RPMI8226 (cell line): ENCODE measurements around the gene APLN.
A peak's percentile ranks its signal among the peaks of the same experiment; 100 is the strongest.

Experiments used
- DNase-seq: peaks from one replicate; pipeline ENCODE4 v3.0.0-alpha.2; 2015

APLN gene, protein sequence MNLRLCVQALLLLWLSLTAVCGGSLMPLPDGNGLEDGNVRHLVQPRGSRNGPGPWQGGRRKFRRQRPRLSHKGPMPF

DNA sequence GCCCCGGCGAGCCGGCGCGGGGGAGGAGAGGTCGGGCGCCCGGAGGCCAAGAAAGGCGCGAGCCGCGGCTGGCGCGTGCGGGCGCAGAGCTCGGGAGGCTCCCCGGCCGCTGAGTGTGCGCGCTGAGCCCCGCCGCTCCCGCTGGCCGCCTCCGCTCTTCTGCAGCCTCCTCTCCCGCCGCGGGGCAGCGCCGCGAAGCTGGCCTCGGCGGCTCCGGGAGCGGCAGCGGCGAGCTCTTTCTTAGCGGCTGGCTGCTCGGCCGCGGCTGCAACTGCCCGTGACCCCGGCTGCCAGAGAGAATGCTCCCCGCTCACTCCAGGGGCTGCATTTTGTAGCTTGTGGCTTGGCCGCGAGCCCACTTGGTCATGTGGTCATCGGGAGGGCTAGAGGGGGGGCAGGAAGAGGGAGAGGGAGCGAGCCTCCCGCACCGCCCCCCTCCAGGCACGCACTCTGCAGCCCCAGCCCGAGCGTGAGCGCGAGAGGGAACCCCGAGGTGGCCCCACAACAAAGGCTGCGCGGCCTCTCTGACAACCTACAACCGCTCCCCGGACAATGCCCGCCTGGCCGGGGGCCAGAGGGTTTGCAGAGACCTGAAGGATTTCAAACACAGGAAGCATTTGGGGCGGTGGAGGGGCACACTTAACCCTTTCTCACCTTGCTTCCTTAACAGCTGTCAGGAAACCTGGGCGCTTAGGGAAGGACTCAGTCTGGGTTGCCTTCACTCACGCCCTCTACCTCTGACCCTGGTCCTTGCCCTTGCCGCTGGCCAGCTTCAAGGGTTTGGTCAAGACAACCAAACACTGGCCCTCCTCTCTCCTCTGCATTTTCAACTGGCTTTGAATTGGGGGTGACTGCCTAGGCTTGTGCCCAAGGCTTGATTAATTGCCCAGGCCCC, at the start of gene APLN:
APLN (minus strand) TSS at position 305 of the 895 bp plus-strand sequence. CDS start 326 bp downstream, outside the sequence.
- peak; percentile 66 for DNase-seq

DNA sequence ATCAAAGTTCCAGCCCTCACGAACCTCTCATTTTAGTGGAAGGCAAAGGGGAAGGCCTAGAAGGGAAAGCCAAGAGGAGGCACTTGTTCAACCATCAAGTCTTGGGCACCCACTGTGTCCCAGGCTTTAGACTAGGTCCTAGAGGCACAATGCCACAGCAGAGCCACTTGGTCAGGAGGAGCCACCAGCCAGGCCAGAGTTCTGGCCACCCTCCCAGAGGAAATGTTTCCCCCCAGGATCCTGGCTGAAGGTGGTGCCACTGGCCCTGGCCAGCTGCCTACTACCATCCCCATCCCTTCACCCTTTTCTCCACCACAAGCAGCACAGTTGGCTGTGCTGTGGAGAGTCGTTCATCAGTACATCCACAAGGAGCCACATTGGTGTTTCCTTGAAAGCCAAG, 49.7 kb upstream of the APLN start:
- DNase-seq: no peak

DNA sequence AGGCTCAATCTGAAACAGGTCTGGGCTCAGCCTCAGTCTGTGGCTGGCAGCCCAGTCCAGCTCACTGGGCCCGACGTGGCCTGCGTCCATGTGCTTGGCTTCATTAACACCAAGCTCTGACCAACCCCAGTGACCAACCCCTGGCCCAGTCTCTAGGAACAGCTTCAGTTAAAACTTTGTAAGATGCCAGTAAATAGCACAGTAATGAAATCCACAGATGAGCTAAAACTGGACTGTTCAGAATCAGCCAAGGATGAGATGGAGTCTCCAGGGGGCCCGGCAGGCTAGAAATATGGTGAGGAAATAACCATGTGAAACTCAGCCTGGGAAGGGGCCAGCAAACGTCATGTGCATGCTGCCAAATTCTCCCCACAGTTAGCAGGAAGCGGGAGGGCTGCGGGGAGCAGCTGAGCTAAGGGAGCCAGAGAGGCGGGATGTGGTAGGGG, 46.9 kb upstream of the APLN start:
- DNase-seq: no peak

DNA sequence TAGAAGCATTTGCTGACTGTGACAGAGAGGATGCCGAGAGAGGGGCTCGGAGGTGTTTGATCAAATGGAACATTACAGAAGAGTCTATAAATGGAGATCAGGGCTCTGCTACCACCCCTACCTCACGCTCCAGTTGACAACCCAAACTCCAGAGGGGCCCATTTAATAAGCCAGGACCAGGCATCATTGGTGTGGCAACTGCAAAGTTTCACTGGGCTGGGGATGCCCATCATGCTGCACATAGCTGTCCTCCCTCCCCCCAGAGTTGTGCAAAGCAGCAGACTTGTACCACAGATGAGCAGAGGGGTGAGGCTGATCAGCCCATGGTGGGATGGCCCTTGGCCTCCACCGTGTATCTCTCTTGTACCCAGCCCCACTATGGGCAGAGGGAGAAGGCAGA, 45.8 kb upstream of the APLN start:
- no peak for DNase-seq

DNA sequence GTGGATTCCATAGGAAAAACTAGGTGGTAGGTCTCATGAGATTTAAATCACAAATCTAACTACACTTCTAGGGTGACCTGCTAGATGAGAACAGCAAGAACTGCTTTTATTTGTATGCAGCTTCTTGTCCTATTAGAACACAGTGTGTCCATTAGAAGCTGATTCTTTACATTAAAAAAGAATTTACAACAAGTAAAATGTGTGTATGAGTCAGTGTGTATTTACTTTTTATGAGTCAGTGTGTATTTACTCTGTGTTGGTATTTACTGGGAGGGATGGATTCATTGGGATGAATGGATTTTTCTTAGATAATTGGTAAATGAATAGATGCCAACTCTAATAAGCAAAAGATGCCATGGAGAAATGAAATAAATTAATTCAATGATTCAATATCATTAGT, 43.4 kb upstream of the APLN start:
- DNase-seq: no peak

DNA sequence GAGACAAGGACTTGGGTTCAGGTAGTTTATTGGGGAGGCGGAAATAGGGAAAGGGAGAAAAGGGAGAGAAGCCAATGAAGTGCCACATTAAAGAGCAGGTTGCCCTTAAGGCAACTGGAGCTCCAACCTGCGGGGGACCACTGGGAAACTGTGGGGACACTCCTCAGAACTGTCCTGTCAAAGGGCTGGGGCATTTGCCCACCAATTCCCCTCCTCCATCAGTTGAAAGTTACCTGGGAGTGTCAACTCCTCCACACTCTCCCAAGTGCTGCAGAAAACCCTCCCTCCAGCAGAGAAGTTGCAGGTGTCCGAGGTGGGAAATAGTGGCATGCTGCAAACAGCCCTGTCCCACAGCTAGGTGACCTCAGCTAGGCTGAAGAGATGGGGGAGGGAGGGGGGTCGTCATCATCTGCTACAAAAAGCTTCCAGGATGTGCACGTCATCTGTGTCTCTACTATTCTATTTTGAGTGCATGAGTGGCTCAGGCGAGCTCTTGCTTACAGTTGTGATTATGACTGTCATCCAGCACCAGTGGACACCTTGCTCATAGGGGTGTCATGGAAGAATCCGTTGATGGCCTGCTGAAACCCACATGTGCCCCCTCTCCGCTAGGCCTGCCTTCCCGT, 42.6 kb upstream of the APLN start:
- DNase-seq: no peak

DNA sequence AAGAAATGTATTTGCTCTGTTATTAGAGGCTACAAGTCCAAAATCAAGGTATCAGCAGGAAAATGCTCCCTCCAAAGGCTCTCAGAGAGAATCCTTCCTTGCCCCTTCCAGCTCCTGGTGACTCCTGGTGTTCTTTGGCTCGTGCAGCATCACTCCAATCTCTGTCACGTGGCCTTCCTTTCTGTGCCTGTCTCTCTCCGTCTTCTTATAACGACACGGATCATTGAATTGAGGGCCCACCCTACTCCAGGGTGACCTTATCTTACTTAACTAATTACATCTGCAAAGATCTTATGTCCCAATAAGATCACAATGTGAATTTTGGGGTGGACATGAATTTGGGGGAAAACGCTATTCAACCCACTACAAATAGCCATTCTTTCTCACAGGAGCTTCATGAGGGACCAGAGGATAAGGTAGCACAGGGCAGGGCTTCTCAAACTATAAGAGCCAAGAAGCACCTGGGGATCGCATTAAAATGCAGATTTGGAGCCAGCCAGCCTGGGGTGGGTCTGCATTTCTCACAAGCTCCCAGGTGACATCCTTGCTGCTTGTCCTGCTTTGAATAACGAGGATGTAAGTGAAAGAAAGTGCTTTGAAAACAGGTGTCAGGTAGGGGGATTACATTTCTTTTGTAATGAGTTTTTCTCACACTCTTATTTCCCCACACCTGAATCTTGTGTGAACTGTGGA, 41.9 kb upstream of the APLN start:
- DNase-seq: no peak

DNA sequence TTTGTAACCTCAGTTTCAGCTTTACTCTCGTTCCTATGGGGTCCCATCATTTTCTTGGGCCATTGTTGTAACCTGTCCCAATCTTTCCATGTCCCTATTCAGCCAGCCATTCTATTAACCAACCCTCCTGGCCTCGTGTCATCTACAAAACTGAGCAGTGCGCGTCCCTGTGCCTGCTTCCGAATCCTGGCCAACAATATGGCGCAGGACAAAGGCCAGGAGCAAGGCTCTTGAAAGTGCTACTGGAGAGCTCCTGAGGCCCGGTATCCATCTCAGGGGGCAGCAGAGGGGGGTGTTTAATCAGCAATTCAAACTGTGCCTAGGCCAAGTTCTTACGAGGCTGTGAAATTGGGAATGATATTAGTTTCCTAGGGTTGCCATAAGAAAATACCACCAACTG, 41.2 kb upstream of the APLN start:
- DNase-seq: no peak

DNA sequence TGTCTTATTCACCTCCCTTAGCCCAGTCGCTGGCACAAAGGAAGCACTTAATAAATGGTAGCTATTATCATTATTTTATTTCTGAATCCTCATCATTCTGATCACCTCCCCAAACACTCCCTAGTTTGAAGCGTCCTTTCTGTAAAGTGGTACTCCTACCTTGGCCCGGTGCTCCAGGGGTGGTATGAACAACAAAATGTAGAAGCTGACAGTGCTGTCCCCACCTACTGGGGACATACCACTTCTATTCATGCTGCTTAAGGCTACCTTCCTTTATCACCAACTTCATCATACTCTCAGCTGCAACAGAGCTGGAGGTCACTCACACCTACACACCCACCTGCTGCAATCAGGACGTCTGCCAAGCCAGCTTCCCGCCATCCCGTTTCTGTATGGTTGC, 40.8 kb upstream of the APLN start:
- no peak for DNase-seq

DNA sequence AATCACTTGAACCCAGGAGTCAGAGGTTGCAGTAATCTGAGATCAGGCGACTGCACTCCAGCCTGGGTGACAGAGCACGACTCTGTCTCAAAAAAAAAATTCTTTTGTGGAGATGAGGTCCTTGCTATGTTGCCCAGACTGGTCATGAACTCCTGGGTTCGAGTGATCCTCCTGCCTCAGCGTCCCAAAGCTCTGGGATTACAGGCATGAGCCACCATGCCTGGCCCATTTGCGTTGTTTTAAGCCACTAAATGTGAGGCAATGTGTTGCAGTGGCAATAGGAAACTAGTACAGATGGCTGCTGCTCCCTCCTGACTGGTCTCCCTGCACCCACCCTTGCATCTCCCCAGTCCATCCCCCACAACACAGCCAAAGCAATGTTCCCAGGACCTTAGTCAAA, 40.0 kb upstream of the APLN start:
- no peak for DNase-seq

DNA sequence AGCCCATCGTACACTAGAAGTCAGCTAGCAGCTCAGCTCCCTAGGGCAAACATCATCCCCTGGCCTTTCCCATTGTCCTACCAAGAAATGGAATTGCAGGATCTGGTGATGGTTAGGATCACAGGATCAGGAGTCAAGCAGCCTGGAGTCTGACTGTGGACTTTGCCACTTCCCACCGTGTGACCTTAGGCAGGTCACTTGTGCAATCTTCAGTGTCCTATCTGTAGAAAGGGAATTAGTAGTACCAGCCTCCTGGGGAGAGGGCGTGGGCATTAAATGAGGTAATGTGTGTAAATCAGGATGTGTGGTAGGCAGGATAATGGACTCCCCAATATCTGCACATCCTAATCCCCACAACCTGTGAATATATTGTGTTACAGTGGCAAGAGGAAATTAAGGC, 38.6 kb upstream of the APLN start:
- DNase-seq: no peak

DNA sequence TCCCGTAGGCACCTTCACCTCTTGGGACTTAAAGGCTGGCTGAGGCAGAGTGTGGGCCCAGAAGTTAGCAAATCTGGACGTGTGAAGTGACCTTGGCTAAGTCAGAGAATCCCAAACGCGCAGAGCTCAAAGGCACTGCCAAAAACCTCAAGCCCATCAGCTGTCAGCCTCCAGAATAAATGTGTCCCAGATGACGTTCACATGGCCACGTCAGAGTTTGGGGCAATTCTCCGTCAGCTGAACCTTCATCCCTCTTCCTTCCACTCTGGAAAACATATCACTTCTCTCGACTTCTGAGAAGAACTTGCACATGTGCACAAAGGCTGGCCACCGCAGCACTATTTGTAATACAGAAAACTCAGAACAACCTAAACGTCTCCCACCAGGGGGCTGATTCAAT, 35.7 kb upstream of the APLN start:
- no peak for DNase-seq

DNA sequence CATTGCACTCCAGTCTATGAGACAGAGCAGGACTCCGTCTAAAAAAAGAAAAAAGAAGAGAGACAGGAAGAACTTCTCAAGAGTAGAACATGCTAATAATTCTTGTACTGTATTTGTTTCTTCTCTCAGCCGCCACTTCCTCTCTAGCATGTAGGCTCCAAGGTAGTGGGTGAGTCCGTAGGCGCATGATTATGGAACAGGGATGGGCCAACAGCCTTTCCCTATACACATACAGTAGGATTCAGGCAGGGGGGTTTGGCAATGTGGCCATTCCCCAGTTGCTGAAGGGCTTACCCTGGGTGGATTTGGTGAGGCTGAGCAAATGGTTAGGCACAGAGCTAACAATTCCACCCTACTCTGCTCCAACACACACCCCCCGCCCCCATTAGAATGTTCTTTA, 35.0 kb upstream of the APLN start:
- DNase-seq: no peak

DNA sequence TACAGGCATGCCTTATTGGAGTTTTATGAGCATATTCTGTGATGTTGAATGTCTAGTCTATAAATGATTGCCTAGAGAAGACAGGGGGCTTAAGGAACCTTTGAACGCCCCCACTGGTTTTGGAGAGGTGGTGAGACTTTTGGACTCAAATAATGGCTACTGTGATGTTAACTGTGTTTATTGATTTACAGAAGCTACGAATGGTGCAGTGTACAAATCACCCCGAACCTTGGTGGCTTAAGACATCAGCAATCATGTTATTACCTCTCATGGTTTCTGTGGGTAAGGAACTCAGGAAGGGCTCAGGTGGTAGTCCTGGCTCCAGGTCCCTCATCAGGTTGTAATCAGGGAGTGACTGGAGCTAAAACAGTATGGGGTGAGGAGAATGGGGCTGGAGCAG, 33.3 kb upstream of the APLN start:
- DNase-seq: no peak

DNA sequence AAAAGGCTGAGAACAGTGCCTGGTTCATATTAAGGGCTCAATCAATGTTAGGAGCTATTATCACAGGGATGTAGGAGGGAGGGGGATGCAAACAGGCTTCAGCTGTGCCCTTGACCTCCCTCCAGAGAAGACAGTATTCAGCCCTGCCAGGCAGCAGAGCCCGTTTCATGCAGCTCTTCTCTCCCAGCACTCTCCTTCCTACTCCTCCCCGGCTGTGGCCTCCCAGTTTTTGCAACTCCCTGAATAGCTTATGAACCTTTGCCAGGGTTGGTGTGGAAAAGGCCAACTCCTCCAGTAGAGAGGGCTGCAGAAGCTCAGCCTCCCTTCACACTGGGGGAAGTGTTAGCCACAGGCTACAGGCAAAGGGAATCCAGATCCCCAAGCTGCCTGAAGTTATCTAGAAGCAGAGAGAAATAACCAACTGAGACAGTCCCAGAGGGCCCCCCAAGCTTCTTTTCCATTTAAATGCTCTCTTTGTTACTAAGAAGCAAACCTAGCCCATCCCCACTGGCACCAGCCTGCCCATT, 31.7 kb upstream of the APLN start:
- no peak for DNase-seq

DNA sequence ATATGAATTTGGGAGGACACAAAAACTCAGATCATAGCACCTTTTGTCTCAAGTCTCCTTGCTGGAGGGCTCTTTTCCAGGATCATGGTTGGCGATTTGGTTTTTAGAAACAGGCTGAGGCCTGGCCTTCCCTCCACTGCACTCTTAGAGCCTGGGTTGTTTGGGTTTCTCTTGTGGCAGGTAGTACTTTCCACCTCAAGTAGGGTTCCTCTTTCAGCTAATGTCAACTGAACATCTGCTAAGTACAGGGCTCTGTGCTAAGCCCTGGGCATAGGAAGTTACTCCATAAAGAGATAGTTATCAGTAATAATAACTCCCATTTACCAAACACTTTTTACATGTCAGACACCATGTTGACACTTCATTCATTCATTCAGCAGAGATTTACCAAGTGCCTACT, 28.2 kb upstream of the APLN start:
- DNase-seq: no peak

DNA sequence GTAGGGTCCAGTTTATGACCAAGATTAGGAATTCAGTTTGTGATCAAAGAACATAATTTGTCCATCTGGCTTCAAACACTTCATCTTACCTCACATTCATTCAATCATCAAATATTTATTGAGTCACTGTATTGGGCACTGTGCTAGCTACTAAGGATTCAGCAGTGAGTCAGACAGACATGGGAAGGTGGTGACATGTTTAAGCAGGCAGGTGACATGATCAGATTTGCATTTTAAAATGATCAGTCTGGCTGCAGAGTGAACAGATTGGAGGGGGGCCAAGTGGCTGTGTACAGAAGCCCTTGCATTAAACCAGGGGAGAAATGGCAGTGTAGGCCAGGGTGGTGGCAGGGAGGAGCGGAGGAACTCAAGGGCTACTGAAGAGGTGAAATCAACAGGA, 25.1 kb upstream of the APLN start:
- DNase-seq: no peak

DNA sequence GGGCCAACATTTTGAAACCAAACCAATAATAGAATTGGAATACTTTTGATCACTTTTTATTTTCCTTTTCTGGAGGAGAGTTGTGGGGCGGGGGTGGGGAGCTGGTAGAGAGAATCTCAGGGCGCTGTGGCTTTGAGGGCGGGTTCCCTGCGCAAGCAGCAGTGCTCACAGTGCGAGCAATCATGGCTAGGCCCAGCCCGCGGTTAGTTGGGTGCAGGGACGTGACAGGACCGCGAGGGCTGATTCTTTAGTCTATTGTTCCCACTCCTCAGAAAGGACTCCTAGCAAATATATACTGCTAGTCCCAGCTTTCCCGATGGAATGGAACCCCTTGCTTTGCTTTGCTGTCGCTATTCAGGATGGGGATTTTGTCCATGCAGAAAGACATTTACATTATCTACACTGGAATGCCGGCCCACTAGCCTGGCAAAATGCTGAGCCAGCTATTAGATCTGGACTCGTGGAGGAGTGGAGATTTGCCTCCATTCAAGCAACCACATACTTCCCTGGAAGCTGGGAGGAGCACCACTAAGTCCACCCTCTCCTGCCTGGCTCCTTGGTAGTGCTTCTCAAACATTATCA, 23.9 kb upstream of the APLN start:
- DNase-seq: peak; percentile 64

DNA sequence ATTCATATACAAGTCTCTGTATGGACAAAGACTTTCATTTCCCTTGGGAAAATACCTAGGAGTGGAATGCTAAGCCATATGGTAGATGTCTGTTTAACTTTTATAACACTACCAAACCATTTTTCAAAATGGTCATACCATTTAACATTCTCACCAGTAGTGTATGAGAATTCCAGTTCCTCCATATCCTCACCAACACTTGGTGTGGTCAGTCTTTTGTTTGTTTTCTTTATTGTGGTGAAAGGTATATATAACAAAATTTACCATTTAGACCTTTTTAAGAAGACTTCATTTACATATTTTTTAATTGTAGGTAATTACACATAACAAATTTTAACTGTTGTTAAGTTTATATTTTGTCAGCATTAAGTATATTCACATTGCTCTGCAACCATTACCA, 12.7 kb upstream of the APLN start:
- DNase-seq: no peak

DNA sequence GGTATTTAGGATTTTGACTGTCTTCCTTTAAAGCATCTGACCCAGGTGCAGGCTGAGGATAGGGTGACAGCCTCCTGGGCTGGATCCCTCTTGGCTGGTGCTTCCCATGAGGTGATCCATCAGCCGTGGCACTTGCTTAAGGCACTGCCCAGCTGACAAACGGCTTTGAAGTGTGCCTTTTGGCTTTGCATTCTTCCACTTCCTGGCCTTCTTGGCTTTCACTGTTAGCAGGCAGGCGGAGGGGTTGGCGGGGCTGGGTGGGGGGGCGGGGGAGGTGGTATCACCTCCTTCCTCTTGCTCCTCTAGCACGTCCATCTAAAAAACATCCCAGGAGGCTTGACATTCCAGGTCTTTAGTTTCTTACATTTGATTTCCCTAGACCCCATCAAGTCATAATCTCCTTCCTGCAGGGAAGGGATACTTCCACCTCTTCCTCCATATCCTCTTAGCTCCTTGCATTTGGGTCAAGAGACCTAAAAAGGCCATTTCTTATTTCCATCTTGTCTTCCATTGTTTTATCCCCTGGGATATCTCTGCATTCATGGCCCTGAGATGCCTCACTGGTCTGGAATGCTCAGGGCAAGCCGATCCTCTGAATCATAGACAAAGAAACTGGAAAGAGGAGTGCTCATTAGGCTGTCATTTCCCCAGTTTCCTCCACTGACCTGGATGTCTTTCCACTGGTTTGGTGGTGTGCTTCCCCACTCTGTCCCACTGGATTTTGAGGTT, 11.3 kb upstream of the APLN start:
- DNase-seq: no peak

DNA sequence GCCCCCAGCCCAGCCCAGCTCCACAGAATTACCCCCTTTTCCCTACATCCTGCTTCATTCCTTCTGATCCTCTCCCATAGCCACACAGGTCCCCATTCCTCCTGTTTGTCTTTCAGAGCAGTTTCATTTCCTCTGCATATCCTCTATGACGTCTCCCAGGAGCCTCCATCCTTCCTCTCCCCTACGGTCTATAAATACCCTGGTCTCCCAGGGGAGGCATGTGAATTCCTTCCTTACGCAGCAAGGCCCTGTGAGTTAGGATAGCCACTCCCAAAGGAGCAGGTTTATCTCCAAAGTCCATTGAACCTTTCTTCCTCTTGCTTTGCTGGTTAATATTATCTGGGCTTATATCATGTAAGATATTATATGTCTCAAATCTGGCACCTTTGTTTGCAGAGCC, 8.4 kb upstream of the APLN start:
- DNase-seq: no peak

DNA sequence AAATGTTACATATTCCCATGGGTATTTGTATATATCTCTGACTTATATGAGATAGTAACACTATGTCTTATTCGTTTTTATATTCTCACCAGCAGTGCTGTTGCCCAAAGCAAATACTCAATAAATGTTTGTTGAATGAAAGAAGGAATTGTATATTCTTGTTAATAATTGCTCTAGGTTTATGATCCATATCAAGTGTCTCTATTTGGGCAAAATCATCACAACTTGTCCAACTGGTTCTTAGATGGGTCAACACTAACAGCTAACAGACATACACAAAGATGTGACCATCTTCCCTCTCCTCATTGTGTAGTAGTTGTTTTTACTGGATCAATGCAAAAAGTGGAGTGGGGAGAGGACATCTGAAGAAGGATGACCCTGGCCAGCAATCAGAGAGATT, 6.6 kb upstream of the APLN start:
- no peak for DNase-seq
